Neural cell (in vitro differentiated cells): ENCODE results near the gene LIPK. TPM values are rescaled to one million over a fixed set of nuclear protein-coding genes. Genes with fewer than 3 reads are reported as not detected.

Experiments used
- H2AFZ ChIP-seq: fragments of 200-600, 300-800 bp; sonication (generic), shearing (Covaris generic); 2 replicates; pipeline ENCODE4 v1.6.0; 2014; ENCODE audit warnings: low read depth, mild to moderate bottlenecking, antibody characterized with exemption, low read length, moderate library complexity
- H3F3A ChIP-seq: fragments of 200-600 bp; shearing (Covaris generic); 2 replicates; pipeline ENCODE4 v1.6.1; 2016; ENCODE audit warnings: mild to moderate bottlenecking, moderate library complexity, mixed read lengths, antibody characterized with exemption, low read length; ENCODE audit not compliant: insufficient read depth, poor library complexity, severe bottlenecking
- H3K27ac ChIP-seq: fragments of 200-600, 300-800 bp; sonication (generic), shearing (Covaris generic); 2 replicates; pipeline ENCODE4 v1.5.1; 2014; ENCODE audit warnings: mild to moderate bottlenecking, low read length, moderate library complexity
- H3K27me3 ChIP-seq: fragments of 300-800, 200-600 bp; sonication (generic), shearing (Covaris generic); 2 replicates; pipeline ENCODE4 v1.6.0; 2014; ENCODE audit warnings: mild to moderate bottlenecking, low read depth, low read length, moderate library complexity; ENCODE audit not compliant: insufficient read depth
- H3K36me3 ChIP-seq: fragments of 300-800, 200-600 bp; sonication (generic), shearing (Covaris generic); 2 replicates; pipeline ENCODE4 v1.5.1; 2014; ENCODE audit warnings: mild to moderate bottlenecking, antibody characterized with exemption, low read length, moderate library complexity; ENCODE audit not compliant: insufficient read depth
- H3K4me2 ChIP-seq: fragments of 300-800, 200-600 bp; sonication (generic), shearing (Covaris generic); 2 replicates; pipeline ENCODE4 v1.6.0; 2014; ENCODE audit warnings: mild to moderate bottlenecking, low read length
- H3K4me3 ChIP-seq: fragments of 300-800, 200-600 bp; sonication (generic), shearing (Covaris generic); 2 replicates; pipeline ENCODE4 v1.5.1; 2014; ENCODE audit warnings: mild to moderate bottlenecking, low read length, moderate library complexity
- H3K79me2 ChIP-seq: fragments of 200-600 bp; shearing (Covaris generic); replicated peaks from 2 replicates; pipeline ENCODE4 v1.6.0; 2014; ENCODE audit warnings: mild to moderate bottlenecking, low read length, moderate library complexity; ENCODE audit not compliant: insufficient read depth
- H3K9ac ChIP-seq: fragments of 300-800, 200-600 bp; sonication (generic), shearing (Covaris generic); 2 replicates; pipeline ENCODE4 v1.6.1; 2016; ENCODE audit warnings: mild to moderate bottlenecking, low read length, mixed read lengths
- H3K9me2 ChIP-seq: fragments of 200-600 bp; shearing (Covaris generic); 2 replicates; pipeline ENCODE4 v1.6.1; 2016; ENCODE audit warnings: mild to moderate bottlenecking, low read length, mixed read lengths; ENCODE audit not compliant: insufficient read depth
- H3K9me3 ChIP-seq: fragments of 200-600, 300-800 bp; sonication (generic), shearing (Covaris generic); 2 replicates; pipeline ENCODE4 v1.6.1; 2016; ENCODE audit warnings: mild to moderate bottlenecking, mixed run types, low read length, moderate library complexity, mixed read lengths
- H4K20me1 ChIP-seq: fragments of 200-600 bp; shearing (Covaris generic); 2 replicates; pipeline ENCODE4 v1.6.1; 2016; ENCODE audit warnings: mild to moderate bottlenecking, mixed run types; ENCODE audit not compliant: insufficient read depth
- EP300 ChIP-seq: fragments of 450-650 bp; conservative IDR thresholded peaks from 2 replicates; pipeline ENCODE4 v1.6.1; 2014; ENCODE audit warnings: antibody characterized with exemption, mild to moderate bottlenecking, moderate library complexity; ENCODE audit not compliant: poor library complexity, severe bottlenecking
- EZH2 ChIP-seq: fragments of 200-600, 300-800 bp; shearing (Covaris generic), sonication (generic); IDR thresholded peaks from 2 replicates; pipeline ENCODE4 v1.6.1; 2014; ENCODE audit warnings: antibody characterized with exemption, low read length, borderline replicate concordance, mild to moderate bottlenecking; ENCODE audit not compliant: insufficient read depth, poor library complexity, severe bottlenecking
- MXI1 ChIP-seq: fragments of 450-650 bp; conservative IDR thresholded peaks from 2 replicates; pipeline ENCODE4 v1.6.1; 2014; ENCODE audit warnings: antibody characterized with exemption, mild to moderate bottlenecking; ENCODE audit not compliant: poor library complexity, severe bottlenecking
- POLR2AphosphoS5 ChIP-seq: IDR thresholded peaks from 2 replicates; pipeline ENCODE4 v1.6.1; 2012
- RAD21 ChIP-seq: fragments of 450-650 bp; conservative IDR thresholded peaks from 2 replicates; pipeline ENCODE4 v1.6.1; 2014; ENCODE audit warnings: antibody characterized with exemption, mild to moderate bottlenecking, moderate library complexity
- REST ChIP-seq: IDR thresholded peaks from 2 replicates; pipeline ENCODE4 v1.6.1; 2012; ENCODE audit warnings: borderline replicate concordance
- SMC3 ChIP-seq: fragments of 450-650 bp; conservative IDR thresholded peaks from 2 replicates; pipeline ENCODE4 v1.6.1; 2014; ENCODE audit warnings: antibody characterized with exemption, mild to moderate bottlenecking, moderate library complexity; ENCODE audit not compliant: poor library complexity
- TAF1 ChIP-seq: IDR thresholded peaks from 2 replicates; pipeline ENCODE4 v1.6.1; 2012; ENCODE audit warnings: low read depth
- polyA plus RNA-seq: library from polyadenylated mRNA; depleted of rRNA; stranded (reverse); fragments of >200 nt; gene quantifications from 2 replicates; pipeline ENCODE4 v1.2.3, GENCODE V29; 2014
- TF ChIP-seq, protein P1 (sequence below): fragments of 450-650 bp; IDR thresholded peaks from 2 replicates; pipeline ENCODE4 v1.5.1; 2014; ENCODE audit warnings: antibody characterized with exemption, mild to moderate bottlenecking, moderate library complexity; ENCODE audit not compliant: poor library complexity, severe bottlenecking

LIPK gene
- polyA plus RNA-seq, 1 donor from 2014 or later, result not detected

DNA sequence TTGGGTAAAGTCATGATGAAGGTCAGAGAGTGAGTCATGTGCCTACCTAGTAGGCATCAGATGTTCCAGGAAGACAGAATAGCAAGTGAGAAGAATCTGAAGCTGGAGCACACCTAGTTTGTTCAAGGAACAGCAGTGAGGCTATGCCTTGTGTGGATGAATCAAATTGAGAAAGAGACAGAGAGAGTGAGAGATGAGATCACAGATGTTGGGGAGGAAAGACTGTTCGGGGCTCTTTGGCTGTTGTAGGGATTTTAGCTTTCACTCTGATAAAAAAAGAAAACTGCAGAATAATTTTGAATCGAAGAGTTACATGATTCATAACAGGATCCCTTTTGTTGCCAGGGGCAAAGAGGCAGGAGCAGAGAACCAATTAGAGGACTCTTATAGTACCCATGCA lies 35.6 kb upstream of the LIPK start:
- Histone ChIP-seq H3K27me3 (no peaks in the 10 kb centered on the region), H2AFZ (no peak overlapping the region), H3K27ac (no peak overlapping the region), H3K4me3 (no peak overlapping the region), H3K9me2 (no peaks in the 10 kb centered on the region), H3F3A (no peaks in the 10 kb centered on the region), H3K4me2 (no peak overlapping the region), H3K36me3 (no peaks in the 10 kb centered on the region), H4K20me1 (no peaks in the 10 kb centered on the region), H3K9ac (no peak overlapping the region), H3K79me2 (no peaks in the 10 kb centered on the region), H3K9me3 (no peaks in the 10 kb centered on the region)
- TF ChIP-seq REST (no peak), RAD21 (no peak), POLR2AphosphoS5 (no peak), MXI1 (no peak), TAF1 (no peak), EP300 (no peak), EZH2 (no peak), SMC3 (no peak)
- TF ChIP-seq, protein P1, sequence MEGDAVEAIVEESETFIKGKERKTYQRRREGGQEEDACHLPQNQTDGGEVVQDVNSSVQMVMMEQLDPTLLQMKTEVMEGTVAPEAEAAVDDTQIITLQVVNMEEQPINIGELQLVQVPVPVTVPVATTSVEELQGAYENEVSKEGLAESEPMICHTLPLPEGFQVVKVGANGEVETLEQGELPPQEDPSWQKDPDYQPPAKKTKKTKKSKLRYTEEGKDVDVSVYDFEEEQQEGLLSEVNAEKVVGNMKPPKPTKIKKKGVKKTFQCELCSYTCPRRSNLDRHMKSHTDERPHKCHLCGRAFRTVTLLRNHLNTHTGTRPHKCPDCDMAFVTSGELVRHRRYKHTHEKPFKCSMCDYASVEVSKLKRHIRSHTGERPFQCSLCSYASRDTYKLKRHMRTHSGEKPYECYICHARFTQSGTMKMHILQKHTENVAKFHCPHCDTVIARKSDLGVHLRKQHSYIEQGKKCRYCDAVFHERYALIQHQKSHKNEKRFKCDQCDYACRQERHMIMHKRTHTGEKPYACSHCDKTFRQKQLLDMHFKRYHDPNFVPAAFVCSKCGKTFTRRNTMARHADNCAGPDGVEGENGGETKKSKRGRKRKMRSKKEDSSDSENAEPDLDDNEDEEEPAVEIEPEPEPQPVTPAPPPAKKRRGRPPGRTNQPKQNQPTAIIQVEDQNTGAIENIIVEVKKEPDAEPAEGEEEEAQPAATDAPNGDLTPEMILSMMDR, result no peak

DNA sequence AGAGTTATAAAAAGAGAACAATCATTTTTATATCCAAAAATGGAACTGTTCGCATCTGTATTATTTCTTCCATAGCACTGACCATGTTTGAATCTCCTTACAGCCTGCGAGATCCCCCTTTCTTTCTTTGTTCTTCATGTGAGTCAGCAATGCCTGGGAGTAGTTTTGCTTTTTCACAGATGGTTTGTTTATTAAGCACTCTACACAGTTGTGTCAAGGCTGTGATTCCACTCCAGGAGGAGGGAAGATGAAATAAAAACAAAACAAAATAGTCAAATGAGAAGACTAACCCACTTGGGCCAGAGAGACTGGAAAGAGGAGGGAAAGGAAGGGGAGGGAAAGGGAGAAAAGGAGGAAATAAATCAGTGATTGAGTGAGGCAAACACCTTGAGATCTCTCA lies 34.0 kb upstream of the LIPK start:
- Histone ChIP-seq H3K9me3 (no peaks in the 10 kb centered on the region), H3K79me2 (no peaks in the 10 kb centered on the region), H3K36me3 (no peaks in the 10 kb centered on the region), H2AFZ (no peak overlapping the region), H3F3A (no peaks in the 10 kb centered on the region), H3K9me2 (no peaks in the 10 kb centered on the region), H3K4me3 (no peak overlapping the region), H3K27me3 (no peaks in the 10 kb centered on the region), H3K4me2 (no peak overlapping the region), H4K20me1 (no peaks in the 10 kb centered on the region), H3K9ac (no peak overlapping the region), H3K27ac (no peak overlapping the region)
- no peak for TF ChIP-seq SMC3
- no peak for TF ChIP-seq POLR2AphosphoS5
- no peak for TF ChIP-seq RAD21
- TF ChIP-seq, protein P1, result no peak
